ENCODE results near the gene MTMR1. TPM values are rescaled to one million over a fixed set of nuclear protein-coding genes. Genes with fewer than 3 reads are reported as not detected.

MTMR1 gene
- total RNA-seq, 3 donors from 2014 or later (not counting 1 experiment from before 2014, with no cell fraction given) = 43.0 to 45.1 (median 43.1) TPM

DNA sequence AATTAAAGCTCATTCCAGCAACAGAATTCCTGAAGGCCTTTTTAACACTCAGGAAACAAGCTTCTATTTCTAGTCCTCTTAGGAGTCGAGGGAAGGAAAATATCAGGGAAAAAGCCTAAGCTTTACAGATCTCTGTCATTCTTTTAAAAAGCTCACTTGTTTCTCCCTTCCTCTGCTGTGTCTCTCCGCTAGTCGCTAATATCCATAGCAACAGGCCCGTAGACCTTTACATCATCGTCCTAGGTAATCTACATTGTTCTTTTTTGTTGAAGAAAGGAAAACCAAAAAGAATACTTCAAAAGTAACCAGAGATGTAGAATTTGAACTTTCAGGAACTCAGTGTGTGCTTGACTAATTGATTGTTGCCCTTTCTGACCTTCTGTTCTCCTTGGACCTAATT lies 45.9 kb upstream of the MTMR1 start:
- Histone ChIP-seq H3K27me3 (ENCODE audit: control insufficient read depth, insufficient read depth, low read length) (no peaks in the 10 kb centered on the region), H3K36me3 (ENCODE audit: control insufficient read depth, insufficient read depth, low read length) (peaks cover 3% of the 10 kb centered on the region), H3K4me3 (ENCODE audit: low read length) (no peak overlapping the region), H3K9me3 (ENCODE audit: control insufficient read depth, insufficient read depth, low read length) (no peaks in the 10 kb centered on the region), H3K4me1 (ENCODE audit: control insufficient read depth, insufficient read depth, low read length) (no peaks in the 10 kb centered on the region), H3K27ac (ENCODE audit: low read length) (no peak overlapping the region)
- no peak for ATAC-seq
- no peak overlapping the region for H3K4me3 Mint-ChIP-seq
- no peaks in the 10 kb centered on the region for H3K4me1 Mint-ChIP-seq
- WGBS (ENCODE audit: insufficient coverage) = 100% methylated on average over 3 of the region's 5 CpGs
- no peaks in the 10 kb centered on the region for H3K36me3 Mint-ChIP-seq
- no peaks in the 10 kb centered on the region for H3K9me3 Mint-ChIP-seq
- TF ChIP-seq CTCF (IDR thresholded peaks at IDR 0.05) = no peak
- no peak overlapping the region for H3K27ac Mint-ChIP-seq
- H3K27me3 Mint-ChIP-seq (ENCODE audit: low read depth in 2 of 2) = peaks cover 0 to 6% of the 10 kb centered on the region in 2 donors
- DNase-seq = no peak
- intact Hi-C loops (cut with micrococcal nuclease) = no loop called here

DNA sequence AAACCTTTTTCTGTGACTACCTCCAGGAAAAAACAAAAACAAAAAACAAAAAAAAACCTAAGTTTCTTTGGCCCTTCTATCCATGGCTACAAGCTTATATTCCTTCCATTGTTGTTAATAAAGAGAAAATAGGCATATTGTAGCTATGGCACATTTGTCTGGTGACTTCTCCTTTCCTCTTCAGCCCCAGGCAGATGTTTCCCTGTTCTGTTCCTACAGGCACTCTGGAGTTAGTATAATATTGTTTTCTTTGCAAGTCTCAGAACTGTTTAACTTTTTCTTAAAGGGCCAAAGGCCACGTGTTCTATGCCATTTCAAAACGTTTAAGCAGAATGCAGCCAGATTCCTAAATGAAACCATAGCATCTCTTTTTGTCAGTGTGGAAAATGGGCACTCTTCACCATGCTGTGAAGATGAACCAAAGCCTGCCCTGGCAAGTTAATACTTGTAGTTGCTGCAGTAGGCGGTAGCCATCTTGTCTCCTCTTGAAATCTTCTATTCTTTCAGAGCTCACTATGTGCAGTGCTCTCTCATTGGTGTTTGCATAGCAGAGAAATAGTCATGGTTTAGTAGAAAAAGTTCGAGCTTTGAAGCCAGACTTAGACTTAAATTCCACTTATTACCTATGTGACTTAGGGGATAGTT lies 44.8 kb upstream of the MTMR1 start:
- DNase-seq (no peak), ATAC-seq (no peak)
- Histone ChIP-seq H3K4me1 (ENCODE audit: control insufficient read depth, insufficient read depth, low read length) (no peaks in the 10 kb centered on the region), H3K27ac (ENCODE audit: low read length) (no peak overlapping the region), H3K4me3 (ENCODE audit: low read length) (no peak overlapping the region), H3K27me3 (ENCODE audit: control insufficient read depth, insufficient read depth, low read length) (no peaks in the 10 kb centered on the region), H3K36me3 (ENCODE audit: control insufficient read depth, insufficient read depth, low read length) (peaks cover 3% of the 10 kb centered on the region), H3K9me3 (ENCODE audit: control insufficient read depth, insufficient read depth, low read length) (no peaks in the 10 kb centered on the region)
- Mint-ChIP-seq H3K27me3 (ENCODE audit: low read depth in 2 of 2) (peaks cover 0 to 6% of the 10 kb centered on the region in 2 donors), H3K27ac (no peak overlapping the region), H3K36me3 (no peaks in the 10 kb centered on the region), H3K4me1 (no peaks in the 10 kb centered on the region), H3K9me3 (no peaks in the 10 kb centered on the region), H3K4me3 (no peak overlapping the region)
- intact Hi-C loops (cut with micrococcal nuclease) = no loop called here
- TF ChIP-seq CTCF (IDR thresholded peaks at IDR 0.05) = no peak
- WGBS (ENCODE audit: insufficient coverage) = 90% methylated on average over 2 of the region's 4 CpGs

- no peak overlapping the region for H3K27ac ChIP-seq (ENCODE audit: low read length)
- intact Hi-C loops (cut with micrococcal nuclease) = no loop called here
- H3K9me3 Mint-ChIP-seq = no peaks in the 10 kb centered on the region
- H3K27me3 ChIP-seq (ENCODE audit: control insufficient read depth, insufficient read depth, low read length) = no peaks in the 10 kb centered on the region
- H3K9me3 ChIP-seq (ENCODE audit: control insufficient read depth, insufficient read depth, low read length) = no peaks in the 10 kb centered on the region
- H3K27me3 Mint-ChIP-seq (ENCODE audit: low read depth in 2 of 2) = peaks cover 0 to 6% of the 10 kb centered on the region in 2 donors
- H3K4me1 Mint-ChIP-seq = no peaks in the 10 kb centered on the region
- no peak overlapping the region for H3K4me3 Mint-ChIP-seq
- no peak overlapping the region for H3K27ac Mint-ChIP-seq
- no peak for DNase-seq
- TF ChIP-seq CTCF (IDR thresholded peaks at IDR 0.05) = no peak
- 100% methylated on average over 3 of the region's 8 CpGs for WGBS (ENCODE audit: insufficient coverage)
- no peaks in the 10 kb centered on the region for H3K4me1 ChIP-seq (ENCODE audit: control insufficient read depth, insufficient read depth, low read length)
- peaks cover under 1% of the 10 kb centered on the region for H3K36me3 ChIP-seq (ENCODE audit: control insufficient read depth, insufficient read depth, low read length)
- H3K4me3 ChIP-seq (ENCODE audit: low read length) = no peak overlapping the region
- H3K36me3 Mint-ChIP-seq = no peaks in the 10 kb centered on the region
- ATAC-seq = no peak
Observed at GRCh38 chrX:150649096-150649870, 43.9 kb upstream of the MTMR1 start.

Data from natural killer cell (primary cell).